Measurements from ENCODE around the gene NR2C2. TPM values are rescaled to one million over a fixed set of nuclear protein-coding genes. Genes with fewer than 3 reads are reported as not detected.

Gene NR2C2
- total RNA-seq, 4 donors from 2014 or later: 33.3 to 91.6 (median 51.5) TPM

DNA sequence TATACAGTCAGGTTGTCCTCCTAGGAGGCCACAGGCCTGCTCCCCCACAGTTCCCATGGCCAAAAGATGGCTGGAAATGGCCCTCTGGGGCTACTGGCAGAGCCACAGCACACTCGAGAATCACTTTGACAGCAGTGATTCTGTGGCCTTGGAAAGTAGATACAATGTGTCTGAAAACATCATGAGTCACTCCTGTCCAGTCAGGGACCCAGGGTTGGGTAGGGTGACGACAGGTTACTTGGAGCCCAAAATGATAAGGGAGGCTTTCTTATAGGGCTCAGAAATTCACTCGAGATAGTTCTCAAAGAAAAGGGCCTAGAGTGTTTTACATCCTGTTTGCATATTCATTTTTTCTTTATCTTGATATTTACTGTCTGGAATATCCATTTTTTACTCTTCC lies 93.5 kb downstream of the NR2C2 start:
- Histone ChIP-seq H3K9me3 (no peaks in the 10 kb centered on the region), H3K36me3 (peaks cover 95% of the 10 kb centered on the region), H3K4me1 (peaks cover 5% of the 10 kb centered on the region), H3K4me3 (no peak overlapping the region), H3K27me3 (no peaks in the 10 kb centered on the region), H3K27ac (no peak overlapping the region)
- no peak for TF ChIP-seq EP300 (IDR thresholded peaks at IDR 0.05)
- no peak for TF ChIP-seq POLR2AphosphoS5 (IDR thresholded peaks at IDR 0.05)
- no peak for TF ChIP-seq POLR2A (IDR thresholded peaks at IDR 0.05)
- TF ChIP-seq, protein P1, sequence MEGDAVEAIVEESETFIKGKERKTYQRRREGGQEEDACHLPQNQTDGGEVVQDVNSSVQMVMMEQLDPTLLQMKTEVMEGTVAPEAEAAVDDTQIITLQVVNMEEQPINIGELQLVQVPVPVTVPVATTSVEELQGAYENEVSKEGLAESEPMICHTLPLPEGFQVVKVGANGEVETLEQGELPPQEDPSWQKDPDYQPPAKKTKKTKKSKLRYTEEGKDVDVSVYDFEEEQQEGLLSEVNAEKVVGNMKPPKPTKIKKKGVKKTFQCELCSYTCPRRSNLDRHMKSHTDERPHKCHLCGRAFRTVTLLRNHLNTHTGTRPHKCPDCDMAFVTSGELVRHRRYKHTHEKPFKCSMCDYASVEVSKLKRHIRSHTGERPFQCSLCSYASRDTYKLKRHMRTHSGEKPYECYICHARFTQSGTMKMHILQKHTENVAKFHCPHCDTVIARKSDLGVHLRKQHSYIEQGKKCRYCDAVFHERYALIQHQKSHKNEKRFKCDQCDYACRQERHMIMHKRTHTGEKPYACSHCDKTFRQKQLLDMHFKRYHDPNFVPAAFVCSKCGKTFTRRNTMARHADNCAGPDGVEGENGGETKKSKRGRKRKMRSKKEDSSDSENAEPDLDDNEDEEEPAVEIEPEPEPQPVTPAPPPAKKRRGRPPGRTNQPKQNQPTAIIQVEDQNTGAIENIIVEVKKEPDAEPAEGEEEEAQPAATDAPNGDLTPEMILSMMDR (IDR thresholded peaks at IDR 0.05): no peak
- DNase-seq (ENCODE audit: low spot score in 2 of 2): no peak
- 81% methylated on average over 3 of the region's 3 CpGs for WGBS

DNA sequence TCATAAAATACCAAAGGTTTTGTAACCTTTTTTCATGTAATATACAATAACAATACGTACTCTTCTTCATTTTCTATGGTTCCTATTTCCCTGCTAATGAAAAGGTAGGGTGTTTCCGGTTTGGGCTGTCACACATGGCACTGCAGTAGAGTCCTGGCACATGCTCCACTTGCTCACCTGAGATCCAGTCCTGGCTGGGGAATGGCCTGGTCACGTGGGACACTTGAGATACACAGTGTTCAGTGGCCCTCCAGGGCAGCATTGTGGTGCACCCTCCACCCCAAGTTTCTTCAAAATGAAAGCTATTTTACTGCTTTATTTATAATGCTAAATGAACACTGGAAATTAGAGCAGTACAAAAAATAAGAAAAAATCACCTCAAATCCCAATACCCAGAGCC lies 94.6 kb downstream of the NR2C2 start:
- Histone ChIP-seq H3K27ac (no peak overlapping the region), H3K27me3 (no peaks in the 10 kb centered on the region), H3K4me1 (peaks cover 5% of the 10 kb centered on the region), H3K36me3 (peaks cover 95% of the 10 kb centered on the region), H3K4me3 (no peak overlapping the region), H3K9me3 (no peaks in the 10 kb centered on the region)
- WGBS: 70% methylated on average over 3 of the region's 3 CpGs
- no peak for DNase-seq (ENCODE audit: low spot score in 2 of 2)
- no peak for TF ChIP-seq POLR2AphosphoS5 (IDR thresholded peaks at IDR 0.05)
- no peak for TF ChIP-seq EP300 (IDR thresholded peaks at IDR 0.05)

DNA sequence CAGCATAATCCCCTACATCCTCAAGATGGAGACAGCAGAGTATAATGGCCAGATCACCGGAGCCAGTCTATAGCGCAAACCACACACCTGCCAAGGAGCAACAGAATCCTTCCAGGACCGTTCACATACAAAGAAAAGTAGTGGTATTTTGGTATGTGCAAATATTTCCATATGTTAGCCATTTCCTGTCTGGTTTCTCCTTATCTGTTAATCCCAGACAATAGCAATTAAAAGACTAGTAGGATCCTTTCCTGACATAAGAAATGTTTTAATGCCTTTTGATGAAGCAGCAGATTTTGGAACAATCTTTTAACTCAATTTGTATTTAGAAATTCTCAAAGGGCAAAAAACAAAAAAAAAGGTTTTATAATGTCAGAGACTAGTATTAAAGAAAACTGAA lies 95.6 kb downstream of the NR2C2 start:
- Histone ChIP-seq H3K9me3 (no peaks in the 10 kb centered on the region), H3K27me3 (no peaks in the 10 kb centered on the region), H3K36me3 (peaks cover 96% of the 10 kb centered on the region), H3K4me1 (peaks cover 5% of the 10 kb centered on the region), H3K4me3 (no peak overlapping the region), H3K27ac (no peak overlapping the region)
- 80% methylated on average over 3 of the region's 3 CpGs for WGBS
- TF ChIP-seq EP300 (IDR thresholded peaks at IDR 0.05): no peak
- no peak for TF ChIP-seq POLR2A (IDR thresholded peaks at IDR 0.05)
- no peak for TF ChIP-seq POLR2AphosphoS5 (IDR thresholded peaks at IDR 0.05)
- TF ChIP-seq, protein P1 (IDR thresholded peaks at IDR 0.05): no peak
- no peak for DNase-seq (ENCODE audit: low spot score in 2 of 2)

DNA sequence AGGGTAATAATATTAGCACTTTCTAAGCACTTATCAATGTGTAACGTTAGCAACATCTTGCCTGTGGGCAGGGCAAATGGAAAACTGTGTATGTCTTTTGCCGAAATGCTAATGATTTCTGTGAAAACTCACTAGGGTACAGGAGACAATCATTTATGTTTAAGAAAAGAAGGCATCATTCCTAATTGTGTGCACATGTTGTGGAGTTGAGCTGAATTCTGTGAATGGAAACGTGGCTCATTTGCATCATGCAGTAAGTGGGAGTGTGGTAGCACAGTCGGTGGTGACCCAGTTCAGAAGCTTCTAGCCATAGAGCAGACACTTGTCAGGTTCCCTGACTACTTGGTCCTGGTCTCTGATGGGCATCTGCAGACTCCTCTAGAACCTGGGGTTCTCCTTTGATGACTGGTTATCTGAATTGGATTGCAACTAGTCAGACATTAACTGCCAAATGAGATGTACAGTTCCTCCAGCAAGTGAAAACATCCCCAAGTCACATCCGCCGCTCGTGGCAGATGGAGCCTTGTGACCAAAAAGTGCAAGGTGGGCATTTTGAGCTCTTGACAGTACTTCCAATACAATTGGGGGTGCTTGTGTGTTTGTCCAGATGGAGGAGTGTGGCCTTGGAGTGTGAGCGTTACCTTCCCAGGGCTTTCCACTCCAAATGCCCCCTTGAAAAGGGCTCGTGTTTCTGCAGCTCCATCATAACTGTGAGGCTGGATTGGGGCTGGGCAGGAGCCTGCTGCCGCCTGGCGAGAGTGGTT lies 96.2 kb downstream of the NR2C2 start:
- no peaks in the 10 kb centered on the region for H3K27me3 ChIP-seq
- H3K4me3 ChIP-seq: no peak overlapping the region
- no peaks in the 10 kb centered on the region for H3K9me3 ChIP-seq
- WGBS: 79% methylated on average over 10 of the region's 11 CpGs
- DNase-seq (ENCODE audit: low spot score in 2 of 2): no peak
- peaks cover 5% of the 10 kb centered on the region for H3K4me1 ChIP-seq
- H3K36me3 ChIP-seq: peaks cover 96% of the 10 kb centered on the region
- TF ChIP-seq POLR2A (IDR thresholded peaks at IDR 0.05) (no peak), EP300 (IDR thresholded peaks at IDR 0.05) (no peak), POLR2AphosphoS5 (IDR thresholded peaks at IDR 0.05) (no peak)
- TF ChIP-seq, protein P1 (IDR thresholded peaks at IDR 0.05): no peak
- H3K27ac ChIP-seq: no peak overlapping the region

DNA sequence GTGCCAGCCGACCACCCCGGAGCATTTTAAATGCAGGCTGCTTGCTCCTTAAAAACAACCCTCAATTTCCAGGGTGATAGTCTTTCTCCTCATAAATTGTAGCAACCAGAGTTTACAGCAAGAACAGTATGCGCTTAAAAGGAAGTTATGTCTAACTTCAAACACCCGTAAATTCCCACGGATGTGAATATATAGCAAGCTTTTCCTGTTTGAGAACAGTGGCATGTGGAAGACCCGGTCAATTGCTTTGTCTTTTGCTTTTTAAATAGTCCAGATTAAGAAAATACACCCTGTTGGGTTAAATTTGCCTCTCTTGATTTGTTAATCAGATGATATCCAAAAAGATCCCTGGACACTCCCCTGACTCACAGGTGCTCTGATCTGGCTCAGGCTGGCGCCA lies 96.9 kb downstream of the NR2C2 start:
- Histone ChIP-seq H3K9me3 (no peaks in the 10 kb centered on the region), H3K27me3 (no peaks in the 10 kb centered on the region), H3K4me1 (peaks cover 5% of the 10 kb centered on the region), H3K27ac (no peak overlapping the region), H3K4me3 (no peak overlapping the region), H3K36me3 (peaks cover 96% of the 10 kb centered on the region)
- DNase-seq (ENCODE audit: low spot score in 2 of 2): no peak
- TF ChIP-seq, protein P1 (IDR thresholded peaks at IDR 0.05): no peak
- WGBS: 68% methylated on average over 7 of the region's 7 CpGs

DNA sequence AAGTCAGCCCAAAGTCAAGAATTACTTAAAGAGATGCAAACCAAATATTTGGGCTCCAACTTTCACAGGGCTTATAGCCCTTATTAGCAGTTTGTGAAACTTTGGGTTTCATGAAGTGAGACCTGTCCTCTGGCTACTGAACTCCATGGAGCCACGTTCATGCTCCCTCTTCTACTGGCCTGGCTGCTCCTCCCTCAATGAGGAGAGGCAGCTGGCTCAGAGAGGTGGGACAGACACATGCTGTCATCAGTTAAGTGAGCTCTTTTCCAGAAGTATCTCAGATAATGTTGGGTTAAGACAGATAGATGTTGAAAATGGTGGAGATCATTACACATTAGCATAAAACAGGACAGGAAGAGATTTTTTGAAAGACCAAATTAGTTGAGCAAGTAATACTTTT lies 98.3 kb downstream of the NR2C2 start:
- no peak for DNase-seq (ENCODE audit: low spot score in 2 of 2)
- H3K4me1 ChIP-seq: peaks cover 5% of the 10 kb centered on the region
- H3K9me3 ChIP-seq: no peaks in the 10 kb centered on the region
- peaks cover 96% of the 10 kb centered on the region for H3K36me3 ChIP-seq
- no peak for TF ChIP-seq POLR2A (IDR thresholded peaks at IDR 0.05)
- TF ChIP-seq EP300 (IDR thresholded peaks at IDR 0.05): no peak
- TF ChIP-seq POLR2AphosphoS5 (IDR thresholded peaks at IDR 0.05): no peak
- TF ChIP-seq, protein P1 (IDR thresholded peaks at IDR 0.05): no peak
- WGBS: 74% methylated on average over 1 of the region's 1 CpG
- no peak overlapping the region for H3K27ac ChIP-seq
- H3K4me3 ChIP-seq: no peak overlapping the region
- H3K27me3 ChIP-seq: no peaks in the 10 kb centered on the region
